ENCODE data around the gene PRKCI. TPM values are rescaled to one million over a fixed set of nuclear protein-coding genes. Genes with fewer than 3 reads are reported as not detected.

PRKCI gene
- total RNA-seq, 1 experiment from 2014 or later, result 25.2 TPM

- no peak for TF ChIP-seq POLR2A (IDR thresholded peaks at IDR 0.05; ENCODE audit: borderline replicate concordance, extremely low read depth, insufficient read depth, insufficient read length)
- no peak for TF ChIP-seq TCF7L2 (IDR thresholded peaks at IDR 0.05; ENCODE audit: borderline replicate concordance, extremely low read depth, insufficient read depth, insufficient read length)
- TF ChIP-seq YY1 (IDR thresholded peaks at IDR 0.05; ENCODE audit: extremely low read depth, insufficient replicate concordance, low read depth, low read length), result no peak
- no peak for TF ChIP-seq CBX3 (IDR thresholded peaks at IDR 0.05; ENCODE audit: low read depth)
- TF ChIP-seq RAD21 (IDR thresholded peaks at IDR 0.05; ENCODE audit: low read depth), result no peak
- TF ChIP-seq ATF3 (IDR thresholded peaks at IDR 0.05), result no peak
- TF ChIP-seq REST (IDR thresholded peaks at IDR 0.05; ENCODE audit: low read depth), result no peak
- no peak for TF ChIP-seq POLR2AphosphoS5 (IDR thresholded peaks at IDR 0.05; ENCODE audit: low read depth, low read length)
- no peak for TF ChIP-seq FOSL1 (IDR thresholded peaks at IDR 0.05; ENCODE audit: low read depth)
- H3K79me2 ChIP-seq (ENCODE audit: insufficient read depth, low read length), result peaks cover 21% of the 10 kb centered on the region
- H3K27ac ChIP-seq (ENCODE audit: low read depth, low read length), result no peak overlapping the region
- H4K20me1 ChIP-seq (ENCODE audit: insufficient read depth), result no peaks in the 10 kb centered on the region
- no peak overlapping the region for H3K9ac ChIP-seq (ENCODE audit: low read length)
- no peaks in the 10 kb centered on the region for H3K27me3 ChIP-seq (ENCODE audit: insufficient read depth, low read length)
- DNase-seq (ENCODE audit: low read depth, low spot score) (no peak), ATAC-seq (no peak)
- intact Hi-C loops (cut with micrococcal nuclease), result no loop called here
- H3K36me3 ChIP-seq (ENCODE audit: control insufficient read depth in 1 of 2, insufficient read depth in 2 of 2, low read length in 2 of 2), result peaks cover 3 to 8% of the 10 kb centered on the region in 2 experiments; a peak in 2 of 4 replicates
- RAD21 ChIA-PET (ENCODE audit: low non-redundant PET in 1 of 2, low total read pairs in 2 of 2, uncharacterized antibody in 2 of 2, unreplicated experiment in 2 of 2), result no interaction called here
- H3K4me2 ChIP-seq (ENCODE audit: low read length), result no peak overlapping the region
- H3K9me2 ChIP-seq (ENCODE audit: insufficient read depth), result no peaks in the 10 kb centered on the region
- no TSS peak for BruUV-seq (replicated peaks)
- H3K9me3 ChIP-seq (ENCODE audit: control insufficient read depth in 1 of 2, insufficient read depth in 1 of 2, low read depth in 1 of 2, low read length in 2 of 2), result no peaks in the 10 kb centered on the region
- peaks cover 19 to 32% of the 10 kb centered on the region in 2 experiments for H3K4me1 ChIP-seq (ENCODE audit: control insufficient read depth in 1 of 2, insufficient read depth in 2 of 2, low read length in 2 of 2)
- H3K4me3 ChIP-seq (replicated peaks in 1 of 2; ENCODE audit: low read depth in 1 of 2, low read length in 2 of 2), result no peak overlapping the region
- POLR2A ChIA-PET, result no interaction called here
- CTCF ChIA-PET, result no interaction called here
- H2AFZ ChIP-seq (ENCODE audit: low read depth, low read length, poor library complexity, severe bottlenecking), result no peak overlapping the region
These were observed 37.7 kb downstream of the PRKCI start for GRCh38 chr3:170259907-170260306.

Measured in HCT116 (cell line).